Activated B cell treated with CpG ODN at 0.5 μM for 24 hours (primary cell): ENCODE results near the gene NFIA. TPM values are rescaled to one million over a fixed set of nuclear protein-coding genes. Genes with fewer than 3 reads are reported as not detected.

Experiments
- ATAC-seq: fragments of 200-7000 bp; cut with Tn5 transposase; one replicate; pipeline ENCODE4 v1.10.0; 2021; ENCODE audit warnings: low read depth, mild to moderate bottlenecking, moderate library complexity
- CTCF ChIA-PET: fragments of 350-600 bp; sonication (Branson Sonifier 250); formaldehyde crosslinking; loops from one replicate; lab custom pipeline; 2021; ENCODE audit warnings: antibody characterized with exemption; lab: Charles Lee
- POLR2A ChIA-PET: fragments of 350-600 bp; sonication (Branson Sonifier 250); formaldehyde crosslinking; loops from one replicate; lab custom pipeline; 2021; ENCODE audit warnings: antibody characterized with exemption; lab: Charles Lee
- DNase-seq: peaks from one replicate; pipeline ENCODE4 v3.0.0; 2022
- H3K27ac Mint-ChIP-seq: one replicate; pipeline ENCODE4 v1.8.0; 2020; ENCODE audit warnings: mixed read lengths
- H3K27me3 Mint-ChIP-seq: one replicate; pipeline ENCODE4 v1.8.0; 2021; ENCODE audit warnings: mixed read lengths
- H3K36me3 Mint-ChIP-seq: one replicate; pipeline ENCODE4 v1.8.0; 2021; ENCODE audit warnings: low read depth, mixed read lengths
- H3K4me1 Mint-ChIP-seq: one replicate; pipeline ENCODE4 v1.8.0; 2021; ENCODE audit warnings: mixed read lengths
- H3K4me3 Mint-ChIP-seq: one replicate; pipeline ENCODE4 v1.8.0; 2020; ENCODE audit warnings: mild to moderate bottlenecking, mixed read lengths
- H3K9me3 Mint-ChIP-seq: one replicate; pipeline ENCODE4 v1.8.0; 2020; ENCODE audit warnings: mixed read lengths
- intact Hi-C: fragments of 100-400 bp; cut with micrococcal nuclease; formaldehyde crosslinking; loops from one replicate; pipeline ENCODE4 v1.15.1; 2024
- total RNA-seq: library from RNA; stranded (reverse); gene quantifications from 2 replicates; pipeline ENCODE4 v1.2.3, GENCODE V29; 2022
- TF ChIP-seq, protein P1 (sequence below): fragments of 200-600 bp; IDR thresholded peaks from one replicate; pipeline ENCODE4 v1.8.0; 2022; ENCODE audit warnings: antibody characterized with exemption, mild to moderate bottlenecking

The NFIA gene
- total RNA-seq, 1 donor from 2014 or later, result 0.13 TPM

DNA sequence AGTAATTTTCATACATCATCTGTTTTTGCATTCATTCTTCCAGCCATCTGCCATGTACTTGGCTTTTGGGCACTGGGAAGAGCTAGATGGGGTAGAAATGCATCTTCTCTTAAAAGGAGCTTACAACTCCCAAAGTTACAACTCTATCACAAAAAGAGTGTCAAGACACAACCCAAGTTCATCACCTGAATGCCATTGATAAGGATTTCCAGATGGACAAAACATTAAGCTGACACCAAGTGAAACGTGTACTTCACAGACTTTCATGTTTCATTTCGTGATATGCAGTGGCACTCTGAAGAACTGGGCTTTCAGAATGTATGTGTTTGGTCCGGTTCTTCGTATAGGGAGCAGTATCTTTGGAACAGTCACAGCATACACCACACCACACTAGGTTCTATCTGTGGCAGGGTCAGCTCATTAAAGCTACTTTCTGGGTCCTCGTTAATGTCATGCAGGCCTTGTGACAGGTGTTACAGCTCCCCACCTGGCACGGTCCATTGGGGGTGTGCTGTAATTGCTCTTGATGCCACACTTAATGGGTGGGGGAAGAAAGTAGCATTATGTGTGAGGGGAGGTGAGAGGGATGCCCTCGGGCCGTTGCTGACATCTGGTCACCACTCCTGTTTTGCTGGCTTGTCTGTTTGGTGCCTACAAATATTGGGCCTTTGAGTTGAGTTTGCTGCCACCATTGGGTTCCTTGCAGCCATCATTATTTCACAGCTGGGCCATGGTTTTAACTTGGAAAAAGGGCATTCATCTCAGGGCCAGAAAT is 164.9 kb downstream of the NFIA start:
- no peaks in the 10 kb centered on the region for H3K36me3 Mint-ChIP-seq
- DNase-seq (no peak), ATAC-seq (no peak)
- H3K9me3 Mint-ChIP-seq, result no peaks in the 10 kb centered on the region
- H3K27ac Mint-ChIP-seq, result no peak overlapping the region
- no peaks in the 10 kb centered on the region for H3K4me1 Mint-ChIP-seq
- POLR2A ChIA-PET, result no interaction called here
- CTCF ChIA-PET, result no interaction called here
- TF ChIP-seq, protein P1, sequence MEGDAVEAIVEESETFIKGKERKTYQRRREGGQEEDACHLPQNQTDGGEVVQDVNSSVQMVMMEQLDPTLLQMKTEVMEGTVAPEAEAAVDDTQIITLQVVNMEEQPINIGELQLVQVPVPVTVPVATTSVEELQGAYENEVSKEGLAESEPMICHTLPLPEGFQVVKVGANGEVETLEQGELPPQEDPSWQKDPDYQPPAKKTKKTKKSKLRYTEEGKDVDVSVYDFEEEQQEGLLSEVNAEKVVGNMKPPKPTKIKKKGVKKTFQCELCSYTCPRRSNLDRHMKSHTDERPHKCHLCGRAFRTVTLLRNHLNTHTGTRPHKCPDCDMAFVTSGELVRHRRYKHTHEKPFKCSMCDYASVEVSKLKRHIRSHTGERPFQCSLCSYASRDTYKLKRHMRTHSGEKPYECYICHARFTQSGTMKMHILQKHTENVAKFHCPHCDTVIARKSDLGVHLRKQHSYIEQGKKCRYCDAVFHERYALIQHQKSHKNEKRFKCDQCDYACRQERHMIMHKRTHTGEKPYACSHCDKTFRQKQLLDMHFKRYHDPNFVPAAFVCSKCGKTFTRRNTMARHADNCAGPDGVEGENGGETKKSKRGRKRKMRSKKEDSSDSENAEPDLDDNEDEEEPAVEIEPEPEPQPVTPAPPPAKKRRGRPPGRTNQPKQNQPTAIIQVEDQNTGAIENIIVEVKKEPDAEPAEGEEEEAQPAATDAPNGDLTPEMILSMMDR, result no peak
- H3K27me3 Mint-ChIP-seq, result no peaks in the 10 kb centered on the region
- H3K4me3 Mint-ChIP-seq, result no peak overlapping the region
- intact Hi-C loops, result no loop called here

DNA sequence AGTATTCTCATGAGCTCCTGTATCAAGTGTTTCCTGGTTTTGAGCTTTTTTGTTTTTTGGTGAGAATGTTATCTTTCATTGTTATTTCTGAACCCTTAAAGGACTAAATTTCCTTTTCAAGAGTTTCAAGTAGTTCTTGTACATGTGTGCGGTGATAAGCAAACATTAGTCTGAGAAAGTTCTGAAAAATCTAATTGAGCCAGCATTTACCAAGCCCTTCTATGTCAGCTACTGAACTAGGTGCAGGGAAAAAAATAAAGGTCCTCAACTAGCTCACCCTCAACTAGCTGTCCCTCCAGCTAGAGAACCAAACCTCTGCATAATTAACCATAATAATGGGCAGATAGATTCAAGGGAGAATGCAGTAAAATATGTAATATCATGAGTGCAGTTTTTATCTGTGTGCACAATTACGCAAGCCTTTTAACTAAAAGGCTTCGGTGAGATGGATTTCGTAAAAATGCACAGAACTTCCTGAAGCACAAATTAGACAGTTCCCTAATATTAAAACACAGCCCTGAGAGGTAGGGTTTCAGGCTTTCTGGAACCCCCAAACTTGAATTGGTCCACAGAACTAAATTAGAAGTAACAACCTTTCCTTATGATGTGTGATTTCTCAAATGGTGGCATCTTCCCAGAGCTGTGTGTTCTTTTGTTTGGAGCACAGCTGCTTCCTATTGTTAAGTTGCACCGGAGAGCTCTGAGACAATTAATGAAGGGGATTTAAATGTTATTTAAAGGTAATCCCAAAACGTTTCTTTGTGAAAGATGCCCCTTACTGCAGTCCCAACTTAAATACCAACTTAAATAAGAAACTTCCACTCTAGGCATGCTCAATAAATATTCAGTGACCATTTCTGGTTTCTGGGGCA is 165.8 kb downstream of the NFIA start:
- ChIA-PET CTCF (no interaction called here), POLR2A (no interaction called here)
- H3K4me1 Mint-ChIP-seq, result no peaks in the 10 kb centered on the region
- H3K4me3 Mint-ChIP-seq, result no peak overlapping the region
- no peaks in the 10 kb centered on the region for H3K27me3 Mint-ChIP-seq
- TF ChIP-seq, protein P1, result no peak
- DNase-seq, result no peak
- intact Hi-C loops, result no loop called here
- H3K36me3 Mint-ChIP-seq, result no peaks in the 10 kb centered on the region
- no peak overlapping the region for H3K27ac Mint-ChIP-seq
- H3K9me3 Mint-ChIP-seq, result no peaks in the 10 kb centered on the region
- ATAC-seq, result no peak

DNA sequence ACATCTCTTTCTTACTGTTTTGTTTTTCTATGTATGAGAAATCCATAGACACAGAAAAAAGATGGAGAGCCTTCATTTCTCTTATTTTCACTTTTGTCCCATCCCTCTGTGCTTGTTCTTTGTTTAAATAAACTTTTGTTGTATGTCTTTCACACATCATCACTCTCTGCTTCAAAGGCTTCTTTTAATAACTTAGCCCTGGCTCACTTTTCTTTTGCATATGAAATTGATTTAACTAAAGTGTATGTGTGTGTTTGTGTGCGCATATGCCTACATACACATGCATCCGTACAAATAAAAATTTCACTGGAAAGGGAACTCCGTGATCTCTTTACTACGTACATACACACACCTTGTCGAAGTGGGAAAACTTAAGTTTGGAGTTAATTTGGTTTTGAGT is 168.6 kb downstream of the NFIA start:
- POLR2A ChIA-PET, result no interaction called here
- CTCF ChIA-PET, result no interaction called here
- ATAC-seq (no peak), DNase-seq (no peak)
- Mint-ChIP-seq H3K27ac (no peak overlapping the region), H3K9me3 (no peaks in the 10 kb centered on the region), H3K36me3 (no peaks in the 10 kb centered on the region), H3K4me3 (no peak overlapping the region), H3K4me1 (peaks cover 12% of the 10 kb centered on the region), H3K27me3 (no peaks in the 10 kb centered on the region)
- TF ChIP-seq, protein P1, result no peak
- intact Hi-C loops, result no loop called here

DNA sequence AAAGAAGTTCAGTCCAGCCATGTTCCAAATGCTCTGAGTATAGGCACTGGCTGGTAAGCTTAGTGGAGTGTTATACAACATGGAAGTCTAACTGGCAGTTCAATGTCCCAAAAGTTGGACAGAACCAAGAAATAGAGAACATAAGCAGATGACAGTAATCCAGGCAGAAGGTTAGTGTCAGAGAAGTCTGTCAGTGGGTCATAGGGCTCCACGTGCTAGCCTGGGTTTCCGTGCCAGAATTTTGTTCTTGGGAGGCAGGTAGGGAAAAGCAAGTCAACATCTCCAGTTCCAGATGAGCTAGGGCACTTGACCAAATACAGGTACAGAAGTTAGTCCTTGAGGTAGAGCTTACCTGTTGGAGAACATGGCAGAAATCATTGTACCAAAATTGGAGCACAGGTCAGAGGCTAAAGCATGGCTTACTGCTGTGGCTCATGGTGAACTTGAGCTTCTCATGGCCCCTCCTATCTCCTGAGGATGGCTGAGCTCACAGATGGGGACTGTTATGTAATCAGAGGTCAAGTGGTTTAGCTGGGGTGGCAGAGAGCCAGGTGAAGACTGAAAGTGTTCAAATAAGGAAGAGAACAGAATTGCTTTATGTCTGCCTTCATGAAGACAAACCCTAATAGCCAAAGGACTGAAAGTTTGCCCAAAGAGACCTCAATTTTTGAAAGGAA is 170.8 kb downstream of the NFIA start:
- Mint-ChIP-seq H3K4me3 (no peak overlapping the region), H3K27ac (no peak overlapping the region), H3K36me3 (no peaks in the 10 kb centered on the region), H3K4me1 (peaks cover 12% of the 10 kb centered on the region), H3K27me3 (peaks cover 2% of the 10 kb centered on the region), H3K9me3 (no peaks in the 10 kb centered on the region)
- CTCF ChIA-PET, result interaction anchor here (0.7 kb wide), 1 partner anchor 203 kb away, joined by 3 read pairs; no protein-coding TSS in a partner anchor
- TF ChIP-seq, protein P1, result no peak
- ATAC-seq, result no peak
- intact Hi-C loops, result no loop called here
- POLR2A ChIA-PET, result no interaction called here
- no peak for DNase-seq
